SK-N-SH (cell line): ENCODE results near the gene MYO7A.

ENCODE experiments used
- SMC3 ChIP-seq: IDR thresholded peaks from 2 replicates; pipeline ENCODE4 v1.6.1; 2012; ENCODE audit warnings: low read depth, low read length, improper control_type of control experiment
- TCF12 ChIP-seq: IDR thresholded peaks from 2 replicates; pipeline ENCODE4 v1.4.0; 2012
- YY1 ChIP-seq: IDR thresholded peaks from 2 replicates; pipeline ENCODE4 v1.4.0; 2012; ENCODE audit warnings: low read depth, mild to moderate bottlenecking

DNA sequence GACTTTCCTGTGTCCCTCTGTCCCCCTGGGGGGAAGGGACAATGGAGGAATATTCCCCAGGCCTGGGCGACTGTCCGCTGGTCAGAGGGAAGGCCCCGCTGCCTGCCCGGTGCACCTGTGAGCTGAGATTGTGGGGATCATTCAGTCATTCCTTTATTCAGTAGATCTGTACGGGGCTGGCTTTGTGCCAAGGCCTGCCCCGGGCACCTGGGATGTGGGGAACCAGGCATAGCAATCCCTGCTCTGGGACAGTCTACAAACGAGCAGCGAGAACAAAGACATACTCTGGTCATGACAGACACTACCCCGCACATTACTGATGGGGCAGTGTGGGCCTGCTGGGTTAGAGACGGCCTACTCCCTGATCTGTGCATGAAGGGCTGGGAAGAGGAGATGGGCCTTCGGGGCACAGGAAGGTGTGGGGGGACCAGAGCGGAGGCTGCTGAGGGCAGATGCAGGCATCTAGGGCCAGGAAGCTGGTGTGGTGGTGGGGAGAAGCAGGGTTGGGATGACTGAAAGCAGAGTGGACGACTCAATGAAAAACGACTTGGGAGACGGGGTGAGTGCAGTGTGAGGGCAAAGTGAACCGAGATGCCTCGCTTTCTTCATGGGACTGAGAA, 1.8 kb upstream of the MYO7A start:
- TF ChIP-seq TCF12 (no peak), SMC3 (no peak), YY1 (no peak)
